C4-2B (cell line): ENCODE measurements around the gene TAAR5.

Source experiments
- ZFX ChIP-seq: fragments of 450-650 bp; IDR thresholded peaks from 2 replicates; pipeline ENCODE4 v1.6.1; 2017
- TF ChIP-seq, protein P1 (sequence below): fragments of 450-650 bp; conservative IDR thresholded peaks from 2 replicates; pipeline ENCODE4 v1.5.1; 2017; ENCODE audit warnings: mild to moderate bottlenecking

DNA sequence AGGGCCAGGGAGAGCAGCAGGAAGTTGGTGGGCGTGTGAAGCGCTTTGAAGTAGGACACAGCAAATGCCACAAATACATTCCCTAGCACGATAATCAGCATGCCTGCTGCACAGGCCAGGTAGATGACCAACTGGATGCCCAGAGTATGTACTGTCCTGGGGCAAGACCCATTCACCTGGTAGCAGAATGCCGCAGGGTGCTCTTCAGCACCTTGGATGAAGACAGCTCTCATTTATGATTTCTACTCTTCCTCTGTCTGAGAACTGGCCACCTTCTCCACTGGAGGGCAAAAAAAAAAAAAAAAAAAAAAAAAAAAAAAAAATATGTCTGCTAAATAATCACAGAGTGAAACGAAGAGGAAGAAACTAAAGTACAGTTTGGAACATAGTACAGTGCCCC lies at the start of gene TAAR5:
- TF ChIP-seq, protein P1, sequence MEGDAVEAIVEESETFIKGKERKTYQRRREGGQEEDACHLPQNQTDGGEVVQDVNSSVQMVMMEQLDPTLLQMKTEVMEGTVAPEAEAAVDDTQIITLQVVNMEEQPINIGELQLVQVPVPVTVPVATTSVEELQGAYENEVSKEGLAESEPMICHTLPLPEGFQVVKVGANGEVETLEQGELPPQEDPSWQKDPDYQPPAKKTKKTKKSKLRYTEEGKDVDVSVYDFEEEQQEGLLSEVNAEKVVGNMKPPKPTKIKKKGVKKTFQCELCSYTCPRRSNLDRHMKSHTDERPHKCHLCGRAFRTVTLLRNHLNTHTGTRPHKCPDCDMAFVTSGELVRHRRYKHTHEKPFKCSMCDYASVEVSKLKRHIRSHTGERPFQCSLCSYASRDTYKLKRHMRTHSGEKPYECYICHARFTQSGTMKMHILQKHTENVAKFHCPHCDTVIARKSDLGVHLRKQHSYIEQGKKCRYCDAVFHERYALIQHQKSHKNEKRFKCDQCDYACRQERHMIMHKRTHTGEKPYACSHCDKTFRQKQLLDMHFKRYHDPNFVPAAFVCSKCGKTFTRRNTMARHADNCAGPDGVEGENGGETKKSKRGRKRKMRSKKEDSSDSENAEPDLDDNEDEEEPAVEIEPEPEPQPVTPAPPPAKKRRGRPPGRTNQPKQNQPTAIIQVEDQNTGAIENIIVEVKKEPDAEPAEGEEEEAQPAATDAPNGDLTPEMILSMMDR: no peak
- TF ChIP-seq ZFX: no peak
